Activated T-helper 1 cell treated with anti-CD3 and anti-CD28 coated beads, Interleukin-2, amount 50 U/mL, for 16 hours (primary cell): ENCODE results near the gene TRPV6.

Source experiments
- DNase-seq, 2 donors: peaks; one replicate each; pipeline ENCODE4 v3.0.0-alpha.2; 2020; ENCODE audit warnings: low read depth in 1 of 2, low spot score in 1 of 2

TRPV6 gene

GRCh38 chr7:142908921-142909890, 23.7 kb upstream of the TRPV6 start:
- no peak for DNase-seq

GRCh38 chr7:142908290-142908689, 22.7 kb upstream of the TRPV6 start:
- no peak for DNase-seq

- no peak for DNase-seq
These were observed 21.1 kb upstream of the TRPV6 start for GRCh38 chr7:142906643-142907042.

- no peak for DNase-seq
These were observed 20.2 kb upstream of the TRPV6 start for GRCh38 chr7:142905759-142906158.

- no peak for DNase-seq
These were observed 18.6 kb upstream of the TRPV6 start for GRCh38 chr7:142904128-142904527.

GRCh38 chr7:142901426-142902259, 16.1 kb upstream of the TRPV6 start:
- DNase-seq: no peak

GRCh38 chr7:142899661-142900060, 14.1 kb upstream of the TRPV6 start:
- DNase-seq: no peak

- DNase-seq: no peak
These were observed 13.0 kb upstream of the TRPV6 start for GRCh38 chr7:142898377-142899170.

GRCh38 chr7:142897691-142898090, 12.1 kb upstream of the TRPV6 start:
- DNase-seq: no peak

GRCh38 chr7:142896741-142897379, 11.3 kb upstream of the TRPV6 start:
- DNase-seq: no peak

GRCh38 chr7:142896151-142896550, 10.6 kb upstream of the TRPV6 start:
- DNase-seq: no peak

GRCh38 chr7:142894985-142895593, 9.5 kb upstream of the TRPV6 start:
- DNase-seq: no peak

- no peak for DNase-seq
These were observed 8.8 kb upstream of the TRPV6 start for GRCh38 chr7:142894112-142894984.

GRCh38 chr7:142892951-142893350, 7.4 kb upstream of the TRPV6 start:
- DNase-seq: no peak

GRCh38 chr7:142891490-142892082, 6.0 kb upstream of the TRPV6 start:
- no peak for DNase-seq

GRCh38 chr7:142890874-142891485, 5.4 kb upstream of the TRPV6 start:
- no peak for DNase-seq

GRCh38 chr7:142889816-142890215, 4.3 kb upstream of the TRPV6 start:
- no peak for DNase-seq

GRCh38 chr7:142887282-142888015, 1.9 kb upstream of the TRPV6 start:
- DNase-seq: no peak
